Measurements from ENCODE around the gene SLC35E3.

The SLC35E3 gene

GRCh38 chr12:68768431-68768939 is 22.5 kb downstream of the SLC35E3 start:
- Histone ChIP-seq H3K4me3 (ENCODE audit: low read depth in 1 of 2, low read length in 1 of 2) (no peak overlapping the region), H3K27ac (no peak overlapping the region), H3K9me3 (no peaks in the 10 kb centered on the region), H3K36me3 (peaks cover 27% of the 10 kb centered on the region), H3K27me3 (no peaks in the 10 kb centered on the region), H3K4me1 (ENCODE audit: control insufficient read depth in 1 of 2, insufficient read depth in 1 of 2, low read depth in 1 of 2, low read length in 1 of 2) (peaks cover 0 to 4% of the 10 kb centered on the region in 2 experiments)
- no peak for TF ChIP-seq CTCF (IDR thresholded peaks at IDR 0.05)

- H3K9me3 ChIP-seq = no peaks in the 10 kb centered on the region
- H3K4me3 ChIP-seq (ENCODE audit: low read depth in 1 of 2, low read length in 1 of 2) = no peak overlapping the region
- peaks cover 0 to 4% of the 10 kb centered on the region in 2 experiments for H3K4me1 ChIP-seq (ENCODE audit: control insufficient read depth in 1 of 2, insufficient read depth in 1 of 2, low read depth in 1 of 2, low read length in 1 of 2)
- peaks cover 14% of the 10 kb centered on the region for H3K36me3 ChIP-seq
- no peak overlapping the region for H3K27ac ChIP-seq
- no peak for TF ChIP-seq CTCF (IDR thresholded peaks at IDR 0.05)
- no peaks in the 10 kb centered on the region for H3K27me3 ChIP-seq
These were observed 24.0 kb downstream of the SLC35E3 start for GRCh38 chr12:68769941-68770340.

- Histone ChIP-seq H3K9me3 (no peaks in the 10 kb centered on the region), H3K4me3 (ENCODE audit: low read depth in 1 of 2, low read length in 1 of 2) (no peak overlapping the region), H3K4me1 (ENCODE audit: control insufficient read depth in 1 of 2, insufficient read depth in 1 of 2, low read depth in 1 of 2, low read length in 1 of 2) (peaks cover 0 to 4% of the 10 kb centered on the region in 2 experiments), H3K36me3 (peaks cover 14% of the 10 kb centered on the region), H3K27ac (no peak overlapping the region), H3K27me3 (no peaks in the 10 kb centered on the region)
- TF ChIP-seq CTCF (IDR thresholded peaks at IDR 0.05) = no peak
These were observed 25.4 kb downstream of the SLC35E3 start for GRCh38 chr12:68771223-68771925.

GRCh38 chr12:68772714-68773113 is 26.7 kb downstream of the SLC35E3 start:
- Histone ChIP-seq H3K4me1 (ENCODE audit: control insufficient read depth in 1 of 2, insufficient read depth in 1 of 2, low read depth in 1 of 2, low read length in 1 of 2) (peaks cover 0 to 4% of the 10 kb centered on the region in 2 experiments), H3K36me3 (peaks cover 6% of the 10 kb centered on the region), H3K27ac (peak overlapping the region; percentile 23), H3K4me3 (ENCODE audit: low read depth in 1 of 2, low read length in 1 of 2) (no peak overlapping the region), H3K9me3 (no peaks in the 10 kb centered on the region), H3K27me3 (no peaks in the 10 kb centered on the region)
- no peak for TF ChIP-seq CTCF (IDR thresholded peaks at IDR 0.05)

- H3K9me3 ChIP-seq = no peaks in the 10 kb centered on the region
- peaks cover 4% of the 10 kb centered on the region for H3K36me3 ChIP-seq
- no peaks in the 10 kb centered on the region for H3K27me3 ChIP-seq
- H3K4me3 ChIP-seq (ENCODE audit: low read depth in 1 of 2, low read length in 1 of 2) = no peak overlapping the region
- peaks cover 0 to 4% of the 10 kb centered on the region in 2 experiments for H3K4me1 ChIP-seq (ENCODE audit: control insufficient read depth in 1 of 2, insufficient read depth in 1 of 2, low read depth in 1 of 2, low read length in 1 of 2)
- TF ChIP-seq CTCF (IDR thresholded peaks at IDR 0.05) = no peak
- no peak overlapping the region for H3K27ac ChIP-seq
These were observed 27.6 kb downstream of the SLC35E3 start for GRCh38 chr12:68773582-68773981.

Data from neutrophil (primary cell).